GM19455 (cell line): Measurements from ENCODE around the gene HOXB6.

Experiments used
- ATAC-seq: cut with Tn5 transposase; IDR thresholded peaks from one replicate; pipeline ENCODE4 v1.9.1; 2021; ENCODE audit not compliant: unreplicated experiment

Gene HOXB6

DNA sequence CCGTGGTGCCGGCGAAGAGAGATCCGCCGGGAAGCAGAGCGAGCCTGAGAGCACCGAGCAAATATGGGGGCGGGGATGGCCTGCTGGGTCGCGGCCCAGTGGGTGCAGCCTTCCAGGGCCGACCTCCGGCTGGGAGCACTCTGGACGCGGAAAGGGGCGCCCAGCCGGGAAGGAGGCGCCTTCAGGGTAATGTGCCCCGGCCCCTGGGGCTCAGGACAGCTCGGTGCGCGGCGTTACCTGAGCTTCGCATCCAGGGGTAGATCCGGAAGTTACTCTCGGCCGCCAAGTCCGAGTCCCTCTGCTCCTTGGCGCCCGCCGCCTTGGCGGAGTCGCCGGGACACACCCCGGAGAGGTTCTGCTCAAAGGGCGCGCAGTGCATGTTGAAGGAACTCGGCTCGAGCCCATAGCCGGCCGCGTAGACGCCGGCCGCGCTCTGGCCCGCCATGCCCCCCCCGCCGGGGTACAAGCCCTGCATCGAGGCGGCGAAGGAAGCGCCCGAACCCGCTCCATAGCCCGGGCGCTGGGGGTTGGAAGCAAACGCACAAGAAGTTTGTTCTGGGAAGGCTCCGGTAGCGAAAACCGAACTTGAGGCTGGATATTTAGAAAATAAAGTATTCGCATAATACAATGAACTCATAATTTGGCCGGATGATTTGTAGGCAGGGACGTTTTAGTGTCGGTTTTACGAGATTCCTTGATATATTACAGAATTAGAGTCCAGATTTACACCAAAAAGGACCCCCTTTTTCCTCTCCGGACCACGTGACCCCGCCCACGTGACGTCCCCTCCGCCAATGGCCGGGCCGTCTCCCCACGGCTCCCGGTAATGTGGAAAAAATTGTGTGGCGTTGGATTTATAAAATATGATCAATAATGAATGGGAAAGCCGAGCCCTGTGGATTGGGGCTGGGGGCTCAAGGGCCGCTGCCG is 5.8 kb upstream of the HOXB6 start, which contains the start of gene HOXB7:
TSS of gene HOXB7 (minus strand) at position 736 of the 930 bp plus-strand sequence. CDS start at position 637, 99 bp downstream.
- no peak for ATAC-seq

- ATAC-seq = no peak
These were observed 5.0 kb upstream of the HOXB6 start for GRCh38 chr17:48609759-48610281.

- ATAC-seq = no peak
These were observed 4.2 kb upstream of the HOXB6 start for GRCh38 chr17:48609033-48609432.

DNA sequence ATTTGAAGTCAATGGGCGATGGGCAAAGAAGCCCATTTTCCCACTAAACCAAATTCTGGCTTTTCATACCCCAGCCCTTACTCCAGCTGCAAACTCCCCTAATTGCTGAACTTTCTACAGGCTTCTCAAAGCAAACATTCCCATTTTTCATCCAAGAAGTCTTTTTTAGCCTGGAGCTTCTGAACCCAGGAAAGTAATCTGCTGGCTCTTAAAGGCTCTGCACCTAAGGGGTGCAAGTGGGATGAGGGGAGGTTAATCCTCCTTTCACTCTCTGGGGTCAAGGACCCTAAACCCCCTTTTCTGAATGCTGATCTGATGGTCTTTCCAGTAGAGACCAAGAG is 3.7 kb upstream of the HOXB6 start:
- ATAC-seq = no peak

GRCh38 chr17:48606892-48607614 is 2.3 kb upstream of the HOXB6 start:
- no peak for ATAC-seq

DNA sequence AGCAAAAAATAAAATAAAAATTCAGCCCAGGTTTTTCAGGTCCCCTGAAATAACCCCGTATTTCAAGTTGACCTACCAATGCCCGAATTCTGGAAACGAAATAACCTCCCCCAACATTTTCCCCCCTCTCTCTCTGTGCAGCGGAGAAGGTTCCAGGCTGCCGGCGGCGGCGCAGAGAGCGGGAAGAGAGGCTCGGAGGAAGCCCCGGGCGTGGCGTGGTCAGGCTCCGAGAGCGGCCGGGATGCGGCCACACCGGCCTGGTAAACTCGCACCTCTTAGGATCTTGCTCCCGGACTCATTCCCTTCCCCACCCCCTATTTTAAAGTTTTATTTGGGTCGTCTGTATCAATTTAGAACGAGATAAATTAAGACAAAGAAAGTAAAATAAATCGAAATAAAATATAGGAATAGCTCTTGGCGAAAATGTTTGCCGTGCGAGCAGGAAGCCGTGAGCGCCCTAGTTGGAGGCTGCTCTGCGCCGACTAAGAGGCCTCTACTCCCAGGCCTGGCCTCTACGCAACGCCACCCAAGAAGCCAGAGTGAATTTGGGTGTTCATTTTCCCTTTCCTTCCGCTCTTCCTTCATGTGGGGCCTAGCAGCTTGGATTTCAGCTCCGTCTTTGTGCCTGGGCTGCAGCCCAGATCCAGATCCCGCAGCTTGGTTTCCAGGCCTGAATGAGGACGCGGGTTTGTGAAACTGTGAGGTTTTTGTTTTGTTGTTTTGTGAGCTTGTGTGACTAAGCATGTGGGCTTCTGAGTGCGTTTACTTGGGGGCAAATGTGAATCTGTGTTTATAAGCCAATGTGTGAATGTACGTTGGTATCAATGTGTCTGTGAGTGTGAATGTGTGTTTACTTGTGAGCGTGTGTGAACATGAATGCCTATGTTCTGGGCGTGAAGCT is 1.5 kb upstream of the HOXB6 start:
- no peak for ATAC-seq

- ATAC-seq = no peak
These were observed 678 bp upstream of the HOXB6 start for GRCh38 chr17:48605409-48605919.

GRCh38 chr17:48603959-48604769 is 622 bp downstream of the HOXB6 start:
- ATAC-seq = no peak

GRCh38 chr17:48601539-48602425 is 3.0 kb downstream of the HOXB6 start:
- no peak for ATAC-seq

GRCh38 chr17:48601207-48601538 is 3.6 kb downstream of the HOXB6 start:
- no peak for ATAC-seq

DNA sequence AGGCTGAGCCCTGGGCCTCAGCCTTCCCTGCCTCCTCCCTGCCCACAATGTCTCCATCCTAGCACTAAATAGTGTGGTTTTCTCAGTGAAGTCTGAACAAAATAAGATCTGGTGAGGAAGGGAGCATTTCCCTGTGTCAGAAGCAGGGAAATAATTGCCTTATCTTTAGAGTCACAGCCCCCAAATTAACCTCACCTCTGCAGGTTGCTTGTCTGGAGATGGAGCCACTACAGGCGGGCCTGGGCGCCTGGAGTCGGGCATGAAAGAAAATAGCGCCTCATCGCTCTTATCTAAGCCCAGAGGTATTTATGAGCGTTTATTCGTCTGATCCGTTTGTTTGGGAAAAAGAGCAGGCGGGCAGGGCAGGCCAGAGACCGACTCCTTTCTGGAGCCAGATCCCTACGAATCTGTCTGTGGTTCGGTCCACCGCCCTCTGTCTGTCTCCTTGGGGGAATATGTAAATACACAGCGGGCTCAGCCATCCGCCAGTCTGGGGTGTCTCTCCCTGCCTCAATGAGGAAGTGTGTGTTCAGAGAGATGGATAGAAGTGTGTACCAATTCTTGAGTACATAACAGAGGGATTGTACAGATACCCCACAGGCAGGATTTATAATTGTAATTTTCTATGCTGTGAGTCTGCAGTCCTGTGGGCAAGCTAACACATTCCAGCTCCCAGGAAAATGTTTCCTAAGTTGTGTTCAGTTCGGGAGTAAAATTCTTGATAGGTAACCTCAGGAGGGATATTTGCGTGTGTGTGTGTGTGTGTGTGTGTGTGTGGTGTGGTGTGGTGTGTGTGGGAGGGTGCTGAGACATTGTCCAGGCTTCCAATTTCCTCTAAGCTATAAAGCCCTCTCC is 4.3 kb downstream of the HOXB6 start:
- no peak for ATAC-seq

- ATAC-seq = no peak
These were observed 5.4 kb downstream of the HOXB6 start for GRCh38 chr17:48599354-48599753.

- no peak for ATAC-seq
These were observed 6.0 kb downstream of the HOXB6 start for GRCh38 chr17:48598736-48599135.

- ATAC-seq = no peak
These were observed 6.8 kb downstream of the HOXB6 start for GRCh38 chr17:48597778-48598631.

GRCh38 chr17:48597528-48597777 is 7.3 kb downstream of the HOXB6 start:
- no peak for ATAC-seq

DNA sequence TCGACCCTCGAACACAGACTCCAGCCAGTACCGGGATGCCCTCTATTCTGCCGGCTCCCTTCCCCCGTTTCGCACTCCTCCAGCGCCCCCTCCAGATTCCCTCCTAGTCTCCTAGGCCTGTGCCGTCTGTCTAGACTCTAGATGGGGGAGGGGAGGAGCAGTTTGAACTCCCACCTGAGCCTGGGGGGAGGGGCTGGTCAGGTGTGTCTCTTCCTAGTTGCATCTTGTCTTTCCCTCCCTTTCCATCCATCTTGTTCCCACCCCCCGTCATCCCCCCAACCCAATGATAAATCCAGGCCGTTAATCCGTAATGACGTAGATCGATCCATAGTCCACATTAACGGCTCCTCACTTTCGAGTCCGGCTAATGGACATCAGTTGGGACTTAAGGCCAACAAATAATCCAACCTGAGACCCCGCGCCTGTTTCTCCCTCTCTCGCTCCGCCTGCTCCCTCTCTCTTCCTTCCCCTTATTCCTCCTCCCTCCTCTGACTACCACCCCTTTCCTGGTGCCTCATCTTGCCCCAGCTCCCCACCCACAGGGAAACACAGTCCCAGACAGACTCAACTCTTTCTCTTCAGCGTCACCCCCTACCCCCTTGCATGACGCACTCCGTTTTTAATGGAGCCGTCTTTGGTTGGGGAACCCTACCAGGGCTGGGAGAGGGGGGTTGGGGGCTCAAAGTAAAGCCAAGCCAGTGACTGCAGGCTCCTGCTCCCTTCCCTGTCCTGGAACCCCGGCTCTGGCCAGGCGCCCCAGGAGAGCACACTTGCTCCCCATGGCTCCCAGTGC is 7.9 kb downstream of the HOXB6 start:
- no peak for ATAC-seq
